Adrenal gland (tissue), 12 donors: ENCODE measurements around the gene SHTN1. TPM values are rescaled to one million over a fixed set of nuclear protein-coding genes. Genes with fewer than 3 reads are reported as not detected.

ENCODE experiments used
- DNase-seq, 7 donors: peaks; one replicate each; pipeline ENCODE4 v3.0.0-alpha.2; 2019 to 2020
- H3K27ac ChIP-seq, 5 donors: fragments of 200-600 bp; sonication (generic) in 4 of 5; 1 replicate in 3 of 5; 2 replicates in 2 of 5; pipeline versions ENCODE4 v1.5.1 to v1.8.0; 2016 to 2020; ENCODE audit warnings: mild to moderate bottlenecking in 1 of 5
- H3K27me3 ChIP-seq: fragments of 200-600 bp; 2 replicates; pipeline ENCODE4 v1.8.0; 2021
- H3K36me3 ChIP-seq, 2 donors: fragments of 200-600 bp; replicated peaks in 1 of 2; 1 replicate in 1 of 2; 2 replicates in 1 of 2; pipeline versions ENCODE4 v1.5.1 to v1.8.0; 2018 to 2022
- H3K4me1 ChIP-seq, 2 donors: fragments of 200-600 bp; replicated peaks in 1 of 2; 1 replicate in 1 of 2; 2 replicates in 1 of 2; pipeline versions ENCODE4 v1.5.1 to v1.8.0; 2018 to 2021
- H3K4me3 ChIP-seq, 4 donors: fragments of 200-600 bp; sonication (generic) in 3 of 4; one replicate each; pipeline ENCODE4 v1.5.1; 2016 to 2018
- H3K9me3 ChIP-seq, 3 donors: fragments of 200-600 bp; sonication (generic) in 1 of 3; replicated peaks in 1 of 3; 1 replicate in 2 of 3; 2 replicates in 1 of 3; pipeline versions ENCODE4 v1.5.1 to v1.8.0; 2016 to 2021
- CTCF ChIP-seq, 6 experiments: fragments of 450-650 bp in 4 of 6; fragments of 200-600 bp in 2 of 6; sonication (generic) in 1 of 6; IDR thresholded peaks; 1 replicate in 5 of 6; 2 replicates in 1 of 6; pipeline versions ENCODE4 v1.5.1 to v1.8.0; 2016 to 2021; ENCODE audit warnings: antibody characterized with exemption in 6 of 6, mild to moderate bottlenecking in 2 of 6, moderate library complexity in 1 of 6
- POLR2A ChIP-seq, 2 donors: fragments of 450-650 bp; IDR thresholded peaks; one replicate each; pipeline ENCODE4 v1.6.1; 2017; ENCODE audit warnings: antibody characterized with exemption in 2 of 2, mild to moderate bottlenecking in 2 of 2, moderate library complexity in 1 of 2
- WGBS, 4 donors: extraction: QIAGEN DNeasy Blood & Tissue Kit in 2 of 4; methylation state at CpG; one replicate each; pipeline versions ENCODE4 v1.1.5 to v1.1.7; 2013 to 2017; 5-methylcytosine and 5-hydroxymethylcytosine counted together
- intact Hi-C, 2 donors: fragments of 100-400 bp; cut with DNase I; formaldehyde crosslinking; loops; one replicate each; pipeline versions ENCODE4 v1.14.1 to v1.15.0; 2022 to 2023
- polyA plus RNA-seq, 3 donors: library from polyadenylated mRNA; stranded (reverse); fragments of 200-250 nt in 2 of 3; fragments of 350-450 nt in 1 of 3; fragmentation: Illumina TruSeq in 1 of 3; extraction: RNeasy Lipid Tissue Mini Kit (QIAGEN cat#74804) in 1 of 3; gene quantifications; one replicate each; pipeline ENCODE4 v1.2.3, GENCODE V29; 2013 to 2014
- total RNA-seq, 9 donors: library from RNA; depleted of rRNA in 4 of 9; stranded (reverse); fragments of >200 nt in 4 of 9; fragments of 120-200 nt in 1 of 9; fragmentation: NEBNext Ultra II Directional in 1 of 9; extraction: Animal tissue kit (Norgen Biotek cat#: 25700) in 1 of 9; gene quantifications; one replicate each; pipeline versions ENCODE4 v1.1.0 to v1.2.4, GENCODE V29; 2013 to 2023
- donor health status: healthy with polysubstance abuse.
- donor health status: Bipolar disorder and iron deficiency.
- donor health status: DM: yes; HTN: yes; CAD: no.
- donor health status: DM: no; HTN: no; CAD: no.
- donor health status: DM: no; HTN: no; CAD: no.
- donor health status: DM: yes; HTN: yes; CAD: no.

Gene SHTN1
- total and polyA plus RNA-seq, 12 donors: 8.8 to 30.3 (median 18.5) TPM

GRCh38 chr10:116889066-116889465 lies 115.9 kb downstream of the SHTN1 start:
- 83 to 96% (median 92%) methylated on average over 3 of the region's 3 CpGs for WGBS, 4 donors
- no peak for DNase-seq
- no peaks in the 10 kb centered on the region for H3K27me3 ChIP-seq
- H3K4me3 ChIP-seq: no peak overlapping the region
- H3K9me3 ChIP-seq: no peaks in the 10 kb centered on the region
- peak overlapping the region in 3 of 5 donors; percentile 4 to 77 (median 56) for H3K27ac ChIP-seq
- H3K4me1 ChIP-seq: peaks cover 7 to 8% of the 10 kb centered on the region in 2 donors
- H3K36me3 ChIP-seq: no peaks in the 10 kb centered on the region
- peak in 1 of 2 donors; percentile 12 for TF ChIP-seq POLR2A (IDR thresholded peaks at IDR 0.05)
- TF ChIP-seq CTCF (IDR thresholded peaks at IDR 0.05): no peak
- intact Hi-C loops: no loop called here

- no peak for TF ChIP-seq CTCF (IDR thresholded peaks at IDR 0.05)
- peak in 1 of 2 donors; percentile 6 for TF ChIP-seq POLR2A (IDR thresholded peaks at IDR 0.05)
- Histone ChIP-seq H3K9me3 (no peaks in the 10 kb centered on the region), H3K27me3 (no peaks in the 10 kb centered on the region), H3K4me1 (peaks cover 7 to 8% of the 10 kb centered on the region in 2 donors), H3K36me3 (no peaks in the 10 kb centered on the region), H3K4me3 (no peak overlapping the region), H3K27ac (peak overlapping the region in 3 of 5 donors; percentile 16 to 77 (median 56))
- peak; percentile 64 to 88 (median 84) for DNase-seq
- intact Hi-C loops: no loop called here
- 38 to 44% (median 41%) methylated on average over 7 of the region's 7 CpGs for WGBS, 4 donors
Measured at GRCh38 chr10:116888380-116889055, 116.5 kb downstream of the SHTN1 start.

GRCh38 chr10:116886772-116887171 lies 118.2 kb downstream of the SHTN1 start:
- no peak overlapping the region for H3K4me3 ChIP-seq
- 90 to 93% (median 91%) methylated on average over 4 of the region's 4 CpGs for WGBS, 4 donors
- intact Hi-C loops: no loop called here

GRCh38 chr10:116882639-116883038 lies 122.3 kb downstream of the SHTN1 start:
- no peak for DNase-seq
- Histone ChIP-seq H3K36me3 (no peaks in the 10 kb centered on the region), H3K27me3 (no peaks in the 10 kb centered on the region), H3K4me1 (no peaks in the 10 kb centered on the region), H3K27ac (no peak overlapping the region), H3K9me3 (no peaks in the 10 kb centered on the region), H3K4me3 (no peak overlapping the region)
- intact Hi-C loops: no loop called here
- TF ChIP-seq CTCF (IDR thresholded peaks at IDR 0.05) (no peak), POLR2A (IDR thresholded peaks at IDR 0.05) (no peak)
- 79 to 91% (median 87%) methylated on average over 2 of the region's 2 CpGs for WGBS, 4 donors

More at GRCh38 chr10:116886772-116887171, 118.2 kb downstream of the SHTN1 start:
- no peaks in the 10 kb centered on the region for H3K9me3 ChIP-seq
- H3K4me1 ChIP-seq: peaks cover 7 to 8% of the 10 kb centered on the region in 2 donors
- TF ChIP-seq POLR2A (IDR thresholded peaks at IDR 0.05) (no peak), CTCF (IDR thresholded peaks at IDR 0.05) (no peak)
- H3K27me3 ChIP-seq: no peaks in the 10 kb centered on the region
- no peak overlapping the region for H3K27ac ChIP-seq
- no peaks in the 10 kb centered on the region for H3K36me3 ChIP-seq
- DNase-seq: no peak
